VCaP (cell line): ENCODE measurements around the gene EIF2AK2.

Experiments used
- H3K27ac ChIP-seq: fragments of 450-650 bp; 2 replicates; pipeline ENCODE4 v1.5.1; 2017
- TF ChIP-seq, protein P1 (sequence below): fragments of 450-650 bp; conservative IDR thresholded peaks from 2 replicates; pipeline ENCODE4 v1.5.1; 2017; ENCODE audit warnings: mild to moderate bottlenecking, moderate library complexity

Gene EIF2AK2

DNA sequence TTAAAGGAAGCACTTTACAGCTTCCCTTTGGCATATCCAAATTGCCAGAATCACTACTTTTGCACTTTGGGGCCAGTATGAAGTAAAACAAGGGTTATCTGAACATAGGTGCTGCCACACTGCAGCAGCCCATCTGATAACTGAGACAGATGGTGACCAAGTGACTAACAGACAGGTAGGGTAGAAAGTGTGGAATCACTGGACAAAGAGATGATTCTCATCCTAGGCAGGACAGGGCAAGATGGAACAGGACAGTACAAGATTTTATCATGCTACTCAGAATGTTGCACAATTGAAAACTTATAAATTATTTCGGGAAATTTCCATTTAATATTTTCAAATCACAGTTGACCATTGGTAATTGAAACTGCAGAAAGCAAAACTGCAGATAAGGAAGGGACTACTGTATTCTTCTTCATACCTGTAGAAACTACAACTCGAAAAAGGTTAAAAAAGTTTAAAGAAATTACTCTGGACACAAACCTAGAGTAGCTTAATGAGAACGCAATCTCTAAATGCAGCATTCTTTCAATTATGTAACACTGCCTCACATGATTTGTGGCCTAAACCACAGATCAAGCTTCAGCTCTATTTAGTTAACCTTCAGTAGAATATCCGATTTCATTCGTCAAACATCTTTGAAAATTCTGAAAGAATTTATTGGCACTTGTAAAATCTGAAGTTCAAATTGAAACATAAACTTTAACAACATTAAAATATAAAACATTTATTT, 104.0 kb downstream of the EIF2AK2 start:
- peak overlapping the region; percentile 38; the same call in 1 of the 2 replicates for H3K27ac ChIP-seq
- TF ChIP-seq, protein P1, sequence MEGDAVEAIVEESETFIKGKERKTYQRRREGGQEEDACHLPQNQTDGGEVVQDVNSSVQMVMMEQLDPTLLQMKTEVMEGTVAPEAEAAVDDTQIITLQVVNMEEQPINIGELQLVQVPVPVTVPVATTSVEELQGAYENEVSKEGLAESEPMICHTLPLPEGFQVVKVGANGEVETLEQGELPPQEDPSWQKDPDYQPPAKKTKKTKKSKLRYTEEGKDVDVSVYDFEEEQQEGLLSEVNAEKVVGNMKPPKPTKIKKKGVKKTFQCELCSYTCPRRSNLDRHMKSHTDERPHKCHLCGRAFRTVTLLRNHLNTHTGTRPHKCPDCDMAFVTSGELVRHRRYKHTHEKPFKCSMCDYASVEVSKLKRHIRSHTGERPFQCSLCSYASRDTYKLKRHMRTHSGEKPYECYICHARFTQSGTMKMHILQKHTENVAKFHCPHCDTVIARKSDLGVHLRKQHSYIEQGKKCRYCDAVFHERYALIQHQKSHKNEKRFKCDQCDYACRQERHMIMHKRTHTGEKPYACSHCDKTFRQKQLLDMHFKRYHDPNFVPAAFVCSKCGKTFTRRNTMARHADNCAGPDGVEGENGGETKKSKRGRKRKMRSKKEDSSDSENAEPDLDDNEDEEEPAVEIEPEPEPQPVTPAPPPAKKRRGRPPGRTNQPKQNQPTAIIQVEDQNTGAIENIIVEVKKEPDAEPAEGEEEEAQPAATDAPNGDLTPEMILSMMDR, result no peak
